HCT116 (cell line): ENCODE results near the gene NT5C1A. TPM values are rescaled to one million over a fixed set of nuclear protein-coding genes. Genes with fewer than 3 reads are reported as not detected.

ENCODE experiments used
- ATAC-seq: fragments of 200-7000 bp; cut with Tn5 transposase; 2 replicates; pipeline ENCODE4 v1.9.1; 2020; ENCODE audit warnings: mild to moderate bottlenecking, moderate library complexity
- BruUV-seq: library from RNA; stranded (reverse); fragments of 400-500 nt; replicated peaks from 2 replicates; lab custom pipeline; 2021; lab: Mats Ljungman, UMichigan
- CTCF ChIA-PET: fragments of 300-600 bp; sonication (Branson Sonifier 250); formaldehyde crosslinking; loops from one replicate; lab custom pipeline; 2021; ENCODE audit warnings: antibody characterized with exemption; lab: Charles Lee
- POLR2A ChIA-PET: fragments of 300-600, 350-600 bp; sonication (Branson Sonifier 250); formaldehyde crosslinking; loops from one replicate; lab custom pipeline; 2021; ENCODE audit warnings: antibody characterized with exemption; lab: Charles Lee
- RAD21 ChIA-PET, 2 experiments: fragments of 300-600 bp; sonication (Branson Sonifier 250); formaldehyde crosslinking; loops; one replicate each; lab custom pipeline; 2023; ENCODE audit warnings: low total read pairs in 2 of 2; ENCODE audit not compliant: uncharacterized antibody in 2 of 2, unreplicated experiment in 2 of 2, low non-redundant PET in 1 of 2; lab: Charles Lee
- DNase-seq: peaks from one replicate; pipeline ENCODE4 v3.0.0-alpha.2; 2010; ENCODE audit warnings: low read depth, low spot score
- H2AFZ ChIP-seq: fragments of 200-600 bp; shearing (Covaris generic), sonication (generic); 2 replicates; pipeline ENCODE4 v1.6.1; 2017; ENCODE audit warnings: low read depth, mixed run types, mixed read lengths, antibody characterized with exemption, low read length; ENCODE audit not compliant: poor library complexity, severe bottlenecking
- H3K27ac ChIP-seq: 2 replicates; pipeline ENCODE4 v1.5.1; 2012; ENCODE audit warnings: low read depth, low read length
- H3K27me3 ChIP-seq: fragments of 200-600 bp; sonication (generic); 2 replicates; pipeline ENCODE4 v1.6.1; 2016; ENCODE audit warnings: mixed run types, low read length, mixed read lengths; ENCODE audit not compliant: insufficient read depth
- H3K36me3 ChIP-seq, 2 experiments: fragments of 200-500 bp in 1 of 2; fragments of 200-600 bp in 1 of 2; sonication (Bioruptor generic) in 1 of 2; sonication (generic) in 1 of 2; 2 replicates each; pipeline versions ENCODE4 v1.5.1 to v1.6.1; 2014 to 2016; ENCODE audit warnings: low read length in 2 of 2, inconsistent platforms in 1 of 2, mixed read lengths in 1 of 2, mixed run types in 1 of 2; ENCODE audit not compliant: insufficient read depth in 2 of 2, control insufficient read depth in 1 of 2
- H3K4me1 ChIP-seq, 2 experiments: fragments of 200-600 bp in 1 of 2; sonication (generic) in 1 of 2; 2 replicates each; pipeline versions ENCODE4 v1.5.1 to v1.6.1; 2012 to 2017; ENCODE audit warnings: low read length in 2 of 2, inconsistent platforms in 1 of 2, mild to moderate bottlenecking in 1 of 2, mixed read lengths in 1 of 2, mixed run types in 1 of 2, moderate library complexity in 1 of 2; ENCODE audit not compliant: insufficient read depth in 2 of 2, control insufficient read depth in 1 of 2
- H3K4me2 ChIP-seq: fragments of 200-600 bp; sonication (generic); 2 replicates; pipeline ENCODE4 v1.6.1; 2017; ENCODE audit warnings: mixed run types, low read length, mixed read lengths
- H3K4me3 ChIP-seq, 2 experiments: fragments of 200-600 bp in 1 of 2; sonication (generic) in 1 of 2; replicated peaks in 1 of 2; 2 replicates each; pipeline ENCODE4 v1.5.1; 2011 to 2016; ENCODE audit warnings: low read length in 2 of 2, control low read depth in 1 of 2, low read depth in 1 of 2, mild to moderate bottlenecking in 1 of 2, mixed read lengths in 1 of 2, mixed run types in 1 of 2
- H3K79me2 ChIP-seq: fragments of 200-600 bp; sonication (generic); 2 replicates; pipeline ENCODE4 v1.6.1; 2017; ENCODE audit warnings: mild to moderate bottlenecking, mixed run types, low read length, moderate library complexity, mixed read lengths; ENCODE audit not compliant: insufficient read depth
- H3K9ac ChIP-seq: fragments of 200-600 bp; sonication (generic); 2 replicates; pipeline ENCODE4 v1.6.1; 2016; ENCODE audit warnings: low read length, mixed read lengths
- H3K9me2 ChIP-seq: fragments of 200-600 bp; sonication (generic), shearing (Covaris generic); 2 replicates; pipeline ENCODE4 v1.6.1; 2017; ENCODE audit warnings: mixed run types, mild to moderate bottlenecking, moderate library complexity; ENCODE audit not compliant: insufficient read depth
- H3K9me3 ChIP-seq, 2 experiments: fragments of 200-500 bp in 1 of 2; fragments of 200-600 bp in 1 of 2; sonication (Bioruptor generic) in 1 of 2; sonication (generic) in 1 of 2; 2 replicates each; pipeline ENCODE4 v1.6.1; 2014 to 2017; ENCODE audit warnings: low read length in 2 of 2, mixed read lengths in 2 of 2, inconsistent platforms in 1 of 2, low read depth in 1 of 2, mild to moderate bottlenecking in 1 of 2, mixed run types in 1 of 2, moderate library complexity in 1 of 2; ENCODE audit not compliant: control insufficient read depth in 1 of 2, insufficient read depth in 1 of 2
- H4K20me1 ChIP-seq: fragments of 200-600 bp; sonication (generic), shearing (Covaris generic); 2 replicates; pipeline ENCODE4 v1.6.1; 2017; ENCODE audit warnings: mixed run types, mild to moderate bottlenecking, moderate library complexity; ENCODE audit not compliant: insufficient read depth
- EGR1 ChIP-seq: IDR thresholded peaks from 2 replicates; pipeline ENCODE4 v1.6.1; 2012; ENCODE audit warnings: low read depth
- ELF1 ChIP-seq: IDR thresholded peaks from 2 replicates; pipeline ENCODE4 v1.6.1; 2012; ENCODE audit warnings: low read depth, borderline replicate concordance
- FOSL1 ChIP-seq: IDR thresholded peaks from 2 replicates; pipeline ENCODE4 v1.6.1; 2012; ENCODE audit warnings: low read depth
- JUND ChIP-seq: IDR thresholded peaks from 2 replicates; pipeline ENCODE4 v1.6.1; 2012
- POLR2A ChIP-seq: IDR thresholded peaks from 2 replicates; pipeline ENCODE4 v1.7.0; 2011; ENCODE audit warnings: borderline replicate concordance; ENCODE audit not compliant: insufficient read depth, insufficient read length; ENCODE audit errors: extremely low read depth
- POLR2AphosphoS5 ChIP-seq: IDR thresholded peaks from 2 replicates; pipeline ENCODE4 v1.6.1; 2011; ENCODE audit warnings: mild to moderate bottlenecking, low read depth, low read length, moderate library complexity
- SP1 ChIP-seq: IDR thresholded peaks from 2 replicates; pipeline ENCODE4 v1.6.1; 2012; ENCODE audit warnings: low read depth
- SRF ChIP-seq: IDR thresholded peaks from 2 replicates; pipeline ENCODE4 v1.6.1; 2012; ENCODE audit warnings: low read depth
- TCF7L2 ChIP-seq: IDR thresholded peaks from 2 replicates; pipeline ENCODE4 v1.7.0; 2011; ENCODE audit warnings: borderline replicate concordance, inconsistent platforms; ENCODE audit not compliant: insufficient read depth, insufficient read length; ENCODE audit errors: extremely low read depth
- YY1 ChIP-seq: IDR thresholded peaks from 2 replicates; pipeline ENCODE4 v1.6.1; 2011; ENCODE audit warnings: low read length, low read depth, moderate library complexity, mild to moderate bottlenecking; ENCODE audit not compliant: insufficient replicate concordance; ENCODE audit errors: extremely low read depth
- ZNF274 ChIP-seq: fragments of 200-500 bp; sonication (Bioruptor generic); IDR thresholded peaks from 2 replicates; pipeline ENCODE4 v1.6.1; 2014; ENCODE audit warnings: mild to moderate bottlenecking, low read depth, low read length, inconsistent platforms
- intact Hi-C: fragments of 100-400 bp; cut with micrococcal nuclease; formaldehyde crosslinking; loops from 2 replicates; pipeline ENCODE4 v1.10.0; 2022
- total RNA-seq: library from RNA; stranded (reverse); gene quantifications from one replicate; pipeline ENCODE4 v1.2.1, GENCODE V29; 2021; ENCODE audit not compliant: unreplicated experiment
- TF ChIP-seq, protein P1 (sequence below): IDR thresholded peaks from 2 replicates; pipeline ENCODE4 v1.6.1; 2012
- TF ChIP-seq, protein P2 (sequence below): IDR thresholded peaks from 2 replicates; pipeline ENCODE4 v1.6.1; 2012; ENCODE audit warnings: low read depth
- TF ChIP-seq, protein P3 (sequence below): IDR thresholded peaks from 2 replicates; pipeline ENCODE4 v1.6.1; 2012
- TF ChIP-seq, protein P4 (sequence below): IDR thresholded peaks from 2 replicates; pipeline ENCODE4 v1.6.1; 2011; ENCODE audit warnings: mild to moderate bottlenecking, low read length, moderate library complexity; ENCODE audit not compliant: insufficient replicate concordance; ENCODE audit errors: extremely low read depth

NT5C1A gene
- total RNA-seq, 1 experiment from 2014 or later = not detected

DNA sequence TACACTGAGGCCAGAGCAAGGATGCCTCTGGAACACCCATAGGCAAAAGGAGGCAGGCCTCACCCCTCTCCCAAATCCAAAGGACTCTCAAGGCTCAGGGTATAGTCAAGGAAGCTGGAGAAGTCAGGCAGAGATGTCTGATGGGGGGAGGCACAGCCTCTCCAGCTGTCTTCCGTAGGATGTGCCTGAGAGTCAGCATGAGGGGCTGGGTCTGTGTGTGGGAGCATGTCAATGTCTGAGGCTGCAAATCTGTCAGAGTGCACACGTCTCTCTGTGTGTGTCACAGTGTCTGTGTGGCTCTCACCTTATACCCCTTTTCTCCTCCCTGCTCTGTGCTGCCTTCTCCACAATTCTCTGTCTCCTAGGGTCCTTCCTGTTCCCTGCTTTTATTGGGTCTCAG is 15.3 kb upstream of the NT5C1A start:
- no TSS peak for BruUV-seq
- Histone ChIP-seq H3K9me2 (no peaks in the 10 kb centered on the region), H2AFZ (no peak overlapping the region), H3K4me2 (no peak overlapping the region), H3K79me2 (no peaks in the 10 kb centered on the region), H3K9ac (no peak overlapping the region), H4K20me1 (no peaks in the 10 kb centered on the region), H3K4me3 (no peak overlapping the region), H3K4me1 (peaks cover 3 to 20% of the 10 kb centered on the region in 2 experiments; a peak in 2 of 4 replicates), H3K27me3 (no peaks in the 10 kb centered on the region), H3K9me3 (no peaks in the 10 kb centered on the region), H3K36me3 (no peaks in the 10 kb centered on the region), H3K27ac (no peak overlapping the region)
- CTCF ChIA-PET = no interaction called here
- intact Hi-C loops = no loop called here
- RAD21 ChIA-PET = no interaction called here
- TF ChIP-seq, protein P1, sequence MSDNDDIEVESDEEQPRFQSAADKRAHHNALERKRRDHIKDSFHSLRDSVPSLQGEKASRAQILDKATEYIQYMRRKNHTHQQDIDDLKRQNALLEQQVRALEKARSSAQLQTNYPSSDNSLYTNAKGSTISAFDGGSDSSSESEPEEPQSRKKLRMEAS = no peak
- no peak for TF ChIP-seq FOSL1
- TF ChIP-seq, protein P2, sequence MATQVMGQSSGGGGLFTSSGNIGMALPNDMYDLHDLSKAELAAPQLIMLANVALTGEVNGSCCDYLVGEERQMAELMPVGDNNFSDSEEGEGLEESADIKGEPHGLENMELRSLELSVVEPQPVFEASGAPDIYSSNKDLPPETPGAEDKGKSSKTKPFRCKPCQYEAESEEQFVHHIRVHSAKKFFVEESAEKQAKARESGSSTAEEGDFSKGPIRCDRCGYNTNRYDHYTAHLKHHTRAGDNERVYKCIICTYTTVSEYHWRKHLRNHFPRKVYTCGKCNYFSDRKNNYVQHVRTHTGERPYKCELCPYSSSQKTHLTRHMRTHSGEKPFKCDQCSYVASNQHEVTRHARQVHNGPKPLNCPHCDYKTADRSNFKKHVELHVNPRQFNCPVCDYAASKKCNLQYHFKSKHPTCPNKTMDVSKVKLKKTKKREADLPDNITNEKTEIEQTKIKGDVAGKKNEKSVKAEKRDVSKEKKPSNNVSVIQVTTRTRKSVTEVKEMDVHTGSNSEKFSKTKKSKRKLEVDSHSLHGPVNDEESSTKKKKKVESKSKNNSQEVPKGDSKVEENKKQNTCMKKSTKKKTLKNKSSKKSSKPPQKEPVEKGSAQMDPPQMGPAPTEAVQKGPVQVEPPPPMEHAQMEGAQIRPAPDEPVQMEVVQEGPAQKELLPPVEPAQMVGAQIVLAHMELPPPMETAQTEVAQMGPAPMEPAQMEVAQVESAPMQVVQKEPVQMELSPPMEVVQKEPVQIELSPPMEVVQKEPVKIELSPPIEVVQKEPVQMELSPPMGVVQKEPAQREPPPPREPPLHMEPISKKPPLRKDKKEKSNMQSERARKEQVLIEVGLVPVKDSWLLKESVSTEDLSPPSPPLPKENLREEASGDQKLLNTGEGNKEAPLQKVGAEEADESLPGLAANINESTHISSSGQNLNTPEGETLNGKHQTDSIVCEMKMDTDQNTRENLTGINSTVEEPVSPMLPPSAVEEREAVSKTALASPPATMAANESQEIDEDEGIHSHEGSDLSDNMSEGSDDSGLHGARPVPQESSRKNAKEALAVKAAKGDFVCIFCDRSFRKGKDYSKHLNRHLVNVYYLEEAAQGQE = no peak
- TF ChIP-seq, protein P3, sequence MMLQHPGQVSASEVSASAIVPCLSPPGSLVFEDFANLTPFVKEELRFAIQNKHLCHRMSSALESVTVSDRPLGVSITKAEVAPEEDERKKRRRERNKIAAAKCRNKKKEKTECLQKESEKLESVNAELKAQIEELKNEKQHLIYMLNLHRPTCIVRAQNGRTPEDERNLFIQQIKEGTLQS = no peak
- no peak for TF ChIP-seq YY1
- TF ChIP-seq POLR2AphosphoS5 = no peak
- TF ChIP-seq ELF1 = no peak
- TF ChIP-seq SRF = no peak
- TF ChIP-seq POLR2A = no peak
- TF ChIP-seq, protein P4, sequence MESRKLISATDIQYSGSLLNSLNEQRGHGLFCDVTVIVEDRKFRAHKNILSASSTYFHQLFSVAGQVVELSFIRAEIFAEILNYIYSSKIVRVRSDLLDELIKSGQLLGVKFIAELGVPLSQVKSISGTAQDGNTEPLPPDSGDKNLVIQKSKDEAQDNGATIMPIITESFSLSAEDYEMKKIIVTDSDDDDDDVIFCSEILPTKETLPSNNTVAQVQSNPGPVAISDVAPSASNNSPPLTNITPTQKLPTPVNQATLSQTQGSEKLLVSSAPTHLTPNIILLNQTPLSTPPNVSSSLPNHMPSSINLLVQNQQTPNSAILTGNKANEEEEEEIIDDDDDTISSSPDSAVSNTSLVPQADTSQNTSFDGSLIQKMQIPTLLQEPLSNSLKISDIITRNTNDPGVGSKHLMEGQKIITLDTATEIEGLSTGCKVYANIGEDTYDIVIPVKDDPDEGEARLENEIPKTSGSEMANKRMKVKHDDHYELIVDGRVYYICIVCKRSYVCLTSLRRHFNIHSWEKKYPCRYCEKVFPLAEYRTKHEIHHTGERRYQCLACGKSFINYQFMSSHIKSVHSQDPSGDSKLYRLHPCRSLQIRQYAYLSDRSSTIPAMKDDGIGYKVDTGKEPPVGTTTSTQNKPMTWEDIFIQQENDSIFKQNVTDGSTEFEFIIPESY = no peak
- no peak for TF ChIP-seq SP1
- TF ChIP-seq JUND = no peak
- no peak for TF ChIP-seq TCF7L2
- no peak for TF ChIP-seq ZNF274
- no peak for TF ChIP-seq EGR1
- POLR2A ChIA-PET = no interaction called here
- DNase-seq (no peak), ATAC-seq (no peak)
